ENCODE data around the gene GC. TPM values are rescaled to one million over a fixed set of nuclear protein-coding genes. Genes with fewer than 3 reads are reported as not detected.

Gene GC
- total RNA-seq, 1 experiment from 2014 or later = not detected

- no peak overlapping the region for H3K9ac ChIP-seq (ENCODE audit: extremely low read depth, insufficient read length, low read length)
- Mint-ChIP-seq H3K9me3 (peaks cover 8 to 10% of the 10 kb centered on the region in 2 experiments; a peak in 4 of 5 replicates), H3K27ac (peak overlapping the region; percentile 90 to 99 (median 96)), H3K4me3 (peak overlapping the region in 1 of 2 experiments; percentile 59; a peak in 3 of 5 replicates), H3K4me1 (peaks cover 52 to 54% of the 10 kb centered on the region in 2 experiments), H3K36me3 (ENCODE audit: insufficient read depth in 1 of 3, low read depth in 3 of 3) (peaks cover 11 to 19% (median 18%) of the 10 kb centered on the region in 3 experiments; a peak in 6 of 7 replicates), H3K27me3 (ENCODE audit: low read depth) (no peaks in the 10 kb centered on the region)
- no peaks in the 10 kb centered on the region for H4K20me1 ChIP-seq (ENCODE audit: control insufficient read depth, insufficient read depth, insufficient read length)
- no peak overlapping the region for H3K14ac ChIP-seq (ENCODE audit: insufficient read depth, low read length)
- H2BK12ac ChIP-seq (ENCODE audit: insufficient read length, low read depth, low read length) = no peak overlapping the region
- H2BK20ac ChIP-seq (ENCODE audit: low read depth, low read length, poor library complexity, severe bottlenecking) = no peak overlapping the region
- H3K9me3 ChIP-seq (ENCODE audit: control insufficient read depth, low read depth, low read length) = no peaks in the 10 kb centered on the region
- no peak overlapping the region for H2BK120ac ChIP-seq (ENCODE audit: low read depth, low read length, poor library complexity, severe bottlenecking)
- no peak overlapping the region for H2BK15ac ChIP-seq (ENCODE audit: low read depth, low read length)
- H2BK5ac ChIP-seq (ENCODE audit: insufficient read length, low read length) = no peak overlapping the region
- H3K23ac ChIP-seq (ENCODE audit: insufficient read length, low read depth, low read length) = no peak overlapping the region
- peak; percentile 36 for DNase-seq
- H4K5ac ChIP-seq (ENCODE audit: insufficient read length, low read depth, low read length) = no peak overlapping the region
- H2AK5ac ChIP-seq (ENCODE audit: insufficient read length, low read length) = no peak overlapping the region
- H3K79me1 ChIP-seq (ENCODE audit: insufficient read depth, low read depth, low read length, poor library complexity, severe bottlenecking) = no peaks in the 10 kb centered on the region
- no peak overlapping the region for H3K18ac ChIP-seq (ENCODE audit: insufficient read length, low read depth, low read length)
- TF ChIP-seq CTCF (conservative IDR thresholded peaks at IDR 0.05) = no peak
- no peak overlapping the region for H4K8ac ChIP-seq (replicated peaks; ENCODE audit: insufficient read length, low read depth, low read length)
- H3K4ac ChIP-seq (ENCODE audit: low read depth, low read length) = no peak overlapping the region
- no peak overlapping the region for H3T11ph ChIP-seq (ENCODE audit: low read length)
- no peaks in the 10 kb centered on the region for H3K79me2 ChIP-seq (ENCODE audit: insufficient read depth, low read length)
- no peak overlapping the region for H2AFZ ChIP-seq (ENCODE audit: low read length)
- peak overlapping the region; percentile 38 for H3K4me2 ChIP-seq (ENCODE audit: insufficient read depth, insufficient read length, low read length)
- no CpG with 5 or more reads among the region's 4 CpGs for WGBS (ENCODE audit: extremely low coverage, insufficient read length, low lambda C conversion rate)
- peak overlapping the region; percentile 65 for H3K27ac ChIP-seq (ENCODE audit: insufficient read length, low read depth, low read length)
- H3K27me3 ChIP-seq (ENCODE audit: insufficient read depth, low read length) = no peaks in the 10 kb centered on the region
- peaks cover 3% of the 10 kb centered on the region; the same call in 1 of the 2 replicates for H3K4me1 ChIP-seq (ENCODE audit: insufficient read depth, low read length)
- H4K91ac ChIP-seq (ENCODE audit: insufficient read length, low read depth, low read length) = no peak overlapping the region
- no peaks in the 10 kb centered on the region for H3K23me2 ChIP-seq (ENCODE audit: insufficient read length, low read depth, low read length, poor library complexity, severe bottlenecking)
- H3K56ac ChIP-seq (ENCODE audit: insufficient read length, low read depth, low read length) = no peak overlapping the region
These were observed 43.9 kb upstream of the GC start for GRCh38 chr4:71827826-71828225.
